Activated T-helper 17 cell treated with anti-CD3 and anti-CD28 coated beads, Interleukin-2, amount 50 U/mL, for 72 hours (primary cell): ENCODE results near the gene SHD. TPM values are rescaled to one million over a fixed set of nuclear protein-coding genes. Genes with fewer than 3 reads are reported as not detected.
"Not testable (repeated sequence)": the region's sequence is repeated elsewhere in the genome, so short reads cannot be mapped to it uniquely, and the experiment has no call there.

Source experiments
- ATAC-seq: fragments of 150-1000 bp; cut with Tn5 transposase; replicated peaks from 2 replicates; pipeline ENCODE4 v1.10.0; 2021; ENCODE audit warnings: mild to moderate bottlenecking, moderate library complexity
- H3K27ac Mint-ChIP-seq: one replicate; pipeline ENCODE4 v1.8.0; 2022; ENCODE audit warnings: mixed read lengths
- H3K27me3 Mint-ChIP-seq: one replicate; pipeline ENCODE4 v1.8.0; 2022; ENCODE audit warnings: mixed read lengths
- H3K36me3 Mint-ChIP-seq: one replicate; pipeline ENCODE4 v1.8.0; 2022; ENCODE audit warnings: low read depth, mild to moderate bottlenecking, mixed read lengths
- H3K4me1 Mint-ChIP-seq: one replicate; pipeline ENCODE4 v1.8.0; 2022; ENCODE audit warnings: mixed read lengths
- H3K4me3 Mint-ChIP-seq: one replicate; pipeline ENCODE4 v1.8.0; 2022; ENCODE audit warnings: mild to moderate bottlenecking, mixed read lengths
- H3K9me3 Mint-ChIP-seq: one replicate; pipeline ENCODE4 v1.8.0; 2022; ENCODE audit warnings: mixed read lengths
- total RNA-seq, 2 donors: library from RNA; stranded (reverse); gene quantifications; one replicate each; pipeline ENCODE4 v1.2.3, GENCODE V29; 2022

Gene SHD
- total RNA-seq, 2 donors from 2014 or later: not detected

DNA sequence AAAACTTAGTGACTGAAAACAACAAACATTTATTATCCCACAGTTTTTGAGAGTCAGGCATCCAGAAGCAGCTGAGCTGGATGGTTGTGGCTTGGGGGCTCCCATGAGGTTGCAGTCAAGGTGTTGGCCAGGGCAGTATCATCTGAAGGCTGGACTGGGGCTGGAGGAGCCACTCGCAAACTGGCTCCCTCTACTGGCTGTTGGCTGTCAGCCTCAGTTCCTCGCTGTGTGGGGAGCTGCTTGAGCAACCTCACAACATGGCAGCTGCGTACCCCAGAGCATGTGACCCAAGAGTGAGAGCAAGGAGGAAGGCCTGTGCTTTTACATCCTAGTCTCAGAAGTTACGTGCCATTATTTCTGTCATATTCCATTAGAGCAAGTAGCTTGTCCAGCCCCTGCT is 22.5 kb upstream of the SHD start:
- ATAC-seq: no peak
- Mint-ChIP-seq H3K36me3 (peaks cover 94% of the 10 kb centered on the region), H3K4me3 (no peak overlapping the region), H3K9me3 (no peaks in the 10 kb centered on the region), H3K27me3 (no peaks in the 10 kb centered on the region), H3K27ac (no peak overlapping the region), H3K4me1 (no peaks in the 10 kb centered on the region)

DNA sequence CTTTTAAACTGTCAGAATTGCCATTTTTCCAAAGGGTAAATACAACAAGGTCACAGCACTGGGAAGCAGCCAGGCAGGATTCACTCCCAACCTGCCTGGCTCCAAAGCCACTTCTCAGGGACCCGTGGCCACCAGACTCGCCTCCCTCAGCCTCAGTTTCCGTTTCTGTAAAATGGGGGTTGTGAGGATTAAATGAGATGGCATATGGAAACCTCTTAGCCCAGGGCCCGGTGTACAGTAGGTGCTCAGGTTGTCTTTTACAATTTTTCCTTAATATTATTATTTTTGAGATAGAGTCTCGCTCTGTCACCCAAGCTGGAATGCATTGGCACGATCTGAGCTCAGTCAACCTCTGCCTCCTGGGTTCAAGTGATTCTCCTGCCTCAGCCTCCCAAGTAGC is 22.0 kb upstream of the SHD start:
- no peak overlapping the region for H3K27ac Mint-ChIP-seq
- H3K9me3 Mint-ChIP-seq: no peaks in the 10 kb centered on the region
- H3K27me3 Mint-ChIP-seq: no peaks in the 10 kb centered on the region
- peaks cover 94% of the 10 kb centered on the region for H3K36me3 Mint-ChIP-seq
- H3K4me3 Mint-ChIP-seq: no peak overlapping the region
- ATAC-seq: no peak
- no peaks in the 10 kb centered on the region for H3K4me1 Mint-ChIP-seq

DNA sequence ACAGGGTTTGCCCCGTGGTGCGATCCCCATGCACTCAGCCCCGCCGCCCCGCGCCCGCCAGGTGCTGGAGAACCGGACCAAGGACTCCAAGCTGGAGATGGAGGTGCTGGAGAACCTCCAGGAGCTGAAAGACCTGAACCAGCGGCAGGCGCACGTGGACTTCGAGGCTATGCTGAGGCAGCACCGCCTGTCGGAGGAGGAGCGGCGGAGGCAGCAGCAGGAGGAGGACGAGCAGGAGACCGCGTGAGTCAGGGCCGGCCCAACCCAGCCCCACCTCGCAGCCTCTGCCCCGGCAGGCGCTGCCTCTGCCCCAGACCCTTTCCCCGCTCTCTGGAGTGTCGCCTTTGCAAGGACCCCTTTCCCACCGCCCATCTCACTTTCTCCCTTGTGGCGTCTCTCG is 20.9 kb upstream of the SHD start:
- Mint-ChIP-seq H3K9me3 (no peaks in the 10 kb centered on the region), H3K27ac (no peak overlapping the region), H3K4me3 (no peak overlapping the region), H3K36me3 (peaks cover 94% of the 10 kb centered on the region), H3K27me3 (no peaks in the 10 kb centered on the region), H3K4me1 (no peaks in the 10 kb centered on the region)
- ATAC-seq: no peak

DNA sequence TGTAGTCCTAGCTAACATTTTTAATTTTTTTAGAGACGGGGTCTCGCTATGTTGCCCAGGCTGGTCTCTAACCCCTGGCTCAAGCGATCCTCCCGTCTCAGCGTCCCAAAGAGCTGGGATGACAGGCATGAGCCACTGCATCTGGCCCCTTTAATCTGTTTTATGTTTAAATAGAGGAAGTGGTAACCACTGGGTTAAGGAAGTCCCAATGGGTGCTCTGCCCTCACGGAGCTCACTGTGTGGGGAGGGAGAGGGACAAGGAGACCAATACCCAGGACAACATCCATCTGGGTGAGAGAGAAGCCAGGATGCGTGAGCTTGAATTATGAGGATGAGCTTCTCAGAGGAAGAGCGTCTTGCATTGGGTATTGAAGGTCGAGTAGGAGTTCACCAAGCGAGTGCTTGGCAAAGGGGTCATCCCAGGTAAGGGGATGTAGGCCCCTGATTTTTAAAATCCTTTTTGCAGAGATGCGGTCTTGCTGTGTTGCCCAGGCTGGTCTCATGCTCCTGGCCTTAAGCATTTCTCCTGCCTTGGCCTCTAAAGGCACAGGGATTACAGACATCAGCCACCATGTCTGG is 18.4 kb upstream of the SHD start:
- Mint-ChIP-seq H3K4me3 (no peak overlapping the region), H3K27ac (peak overlapping the region; percentile 75), H3K27me3 (no peaks in the 10 kb centered on the region), H3K36me3 (peaks cover 94% of the 10 kb centered on the region), H3K4me1 (no peaks in the 10 kb centered on the region), H3K9me3 (no peaks in the 10 kb centered on the region)
- no peak for ATAC-seq

DNA sequence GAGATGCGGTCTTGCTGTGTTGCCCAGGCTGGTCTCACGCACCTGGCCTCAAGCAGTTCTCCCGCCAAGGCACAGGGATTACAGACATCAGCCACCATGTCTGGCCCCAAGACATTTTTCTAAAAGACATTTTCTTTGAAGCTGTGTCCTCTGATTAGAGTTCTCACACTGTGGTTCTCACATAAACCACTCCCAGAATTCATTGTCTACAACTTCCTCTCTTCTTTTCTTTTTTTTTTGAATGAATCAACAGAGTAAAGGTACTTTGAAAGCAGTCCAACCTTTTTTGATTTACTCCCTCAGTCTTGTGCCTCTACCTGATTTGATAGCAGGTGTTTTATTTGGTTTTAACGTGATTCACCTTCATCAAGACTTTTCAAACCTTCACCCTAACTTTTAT is 14.3 kb upstream of the SHD start:
- H3K36me3 Mint-ChIP-seq: peaks cover 97% of the 10 kb centered on the region
- peaks cover 6% of the 10 kb centered on the region for H3K4me1 Mint-ChIP-seq
- no peaks in the 10 kb centered on the region for H3K9me3 Mint-ChIP-seq
- no peak overlapping the region for H3K4me3 Mint-ChIP-seq
- ATAC-seq: no peak
- no peaks in the 10 kb centered on the region for H3K27me3 Mint-ChIP-seq
- H3K27ac Mint-ChIP-seq: peak overlapping the region; percentile 52

DNA sequence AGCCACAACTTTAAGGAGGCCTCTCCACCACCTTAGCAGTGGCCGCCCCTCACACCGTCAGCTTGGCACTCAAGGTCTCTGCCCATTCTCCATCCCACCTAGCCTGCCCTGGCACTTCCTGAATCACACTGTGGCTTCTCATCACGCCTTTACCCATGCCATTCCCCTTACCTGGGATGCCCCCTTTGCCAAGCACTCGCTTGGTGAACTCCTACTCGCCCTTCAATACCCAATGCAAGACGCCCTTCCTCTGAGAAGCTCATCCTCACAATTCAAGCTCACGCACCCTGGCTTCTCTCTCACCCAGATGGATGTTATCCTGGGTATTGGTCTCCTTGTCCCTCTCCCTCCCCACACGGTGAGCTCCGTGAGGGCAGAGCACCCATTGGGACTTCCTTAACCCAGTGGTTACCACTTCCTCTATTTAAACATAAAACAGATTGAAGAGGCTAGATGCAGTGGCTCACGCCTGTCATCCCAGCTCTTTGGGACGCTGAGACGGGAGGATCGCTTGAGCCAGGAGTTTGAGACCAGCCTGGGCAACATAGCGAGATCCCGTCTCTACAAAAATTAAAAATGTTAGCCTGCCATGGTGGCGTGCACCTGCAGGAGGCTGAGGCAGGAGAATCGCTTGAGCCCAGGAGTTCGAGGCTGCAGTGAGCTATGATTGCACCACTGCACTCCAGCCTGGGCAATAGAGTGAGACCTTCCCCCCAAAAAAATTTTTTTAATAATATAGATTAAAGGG is 12.6 kb upstream of the SHD start:
- ATAC-seq: no peak
- Mint-ChIP-seq H3K9me3 (no peaks in the 10 kb centered on the region), H3K27me3 (no peaks in the 10 kb centered on the region), H3K4me1 (peaks cover 6% of the 10 kb centered on the region), H3K36me3 (peaks cover 92% of the 10 kb centered on the region), H3K27ac (no peak overlapping the region), H3K4me3 (no peak overlapping the region)

DNA sequence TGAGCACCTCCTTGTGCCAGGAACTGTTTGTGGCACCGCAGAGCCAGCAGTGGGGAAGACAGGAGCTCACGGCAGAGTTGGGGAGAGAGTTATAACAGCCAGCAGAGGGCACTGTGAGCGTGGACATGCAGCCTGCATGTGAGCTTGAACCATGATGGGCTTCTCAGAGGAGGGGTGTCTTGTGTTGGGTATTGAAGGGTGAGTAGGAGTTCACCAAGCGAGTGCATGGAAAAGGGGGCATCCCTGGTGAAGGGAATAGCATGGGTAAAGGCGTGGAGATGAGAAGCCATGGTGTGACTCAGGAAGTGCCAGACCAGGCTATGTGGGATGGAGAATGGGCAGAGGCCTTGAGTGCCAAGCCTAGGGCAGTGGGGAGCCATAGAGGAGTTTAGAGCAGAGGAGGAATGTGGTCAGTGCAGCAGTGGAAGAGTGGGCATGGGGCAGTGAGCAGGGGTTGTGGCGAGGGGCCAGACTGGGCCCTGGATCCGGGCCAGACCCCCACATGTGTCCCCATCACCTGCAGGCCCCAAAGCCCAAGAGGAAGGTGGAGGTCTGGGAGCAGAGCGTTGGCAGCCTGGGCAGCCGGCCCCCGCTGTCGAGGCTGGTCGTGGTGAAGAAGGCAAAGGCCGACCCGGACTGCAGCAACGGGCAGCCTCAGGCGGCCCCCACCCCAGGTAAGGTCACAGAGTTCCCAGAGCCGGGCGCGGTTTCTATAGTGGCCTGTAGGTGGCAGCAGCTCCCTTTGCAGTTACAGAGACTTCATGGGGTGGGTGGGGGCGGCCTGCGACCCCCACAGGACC is 11.8 kb upstream of the SHD start:
- Mint-ChIP-seq H3K36me3 (peaks cover 88% of the 10 kb centered on the region), H3K27ac (no peak overlapping the region)
- ATAC-seq: peak; percentile 79

DNA sequence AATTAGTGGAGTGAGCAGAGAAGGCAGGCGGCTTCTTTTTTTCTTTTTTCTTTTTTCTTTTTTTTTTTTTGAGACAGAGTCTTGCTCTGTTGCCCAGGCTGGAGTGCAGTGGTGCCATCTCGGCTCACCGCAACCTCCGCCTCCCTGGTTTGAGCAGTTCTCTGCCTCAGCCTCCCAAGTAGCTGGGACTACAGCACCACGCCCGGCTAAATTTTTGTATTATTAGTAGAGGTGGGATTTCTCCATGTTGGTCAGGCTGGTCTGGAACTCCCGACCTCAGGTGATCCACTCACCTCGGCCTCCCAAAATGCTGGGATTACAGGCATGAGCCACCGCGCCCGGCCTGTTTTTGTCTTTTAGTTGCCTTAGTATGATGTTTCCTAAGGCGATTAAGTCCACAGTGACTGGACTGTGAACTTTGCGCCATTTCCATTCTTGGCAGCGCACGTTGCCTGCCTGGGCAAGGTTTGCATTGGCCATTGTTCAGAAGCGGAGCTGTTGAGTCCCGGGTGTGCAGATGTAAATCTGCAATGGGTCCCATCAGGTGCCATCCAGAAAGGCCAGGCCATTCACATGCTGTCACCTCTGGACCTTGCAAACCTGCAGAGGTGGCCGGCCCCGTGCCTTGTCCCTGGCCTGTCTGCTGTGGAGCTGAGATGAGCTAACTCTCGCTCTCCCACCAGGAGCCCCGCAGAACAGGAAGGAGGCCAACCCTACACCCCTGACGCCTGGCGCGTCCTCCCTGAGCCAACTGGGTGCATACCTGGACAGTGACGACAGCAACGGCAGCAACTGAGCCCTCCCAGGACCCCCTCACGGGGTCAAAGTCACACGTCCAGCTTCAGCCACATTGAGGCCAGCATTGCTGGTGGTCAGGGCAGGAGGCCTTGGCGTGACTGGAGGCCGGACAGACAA is 10.9 kb upstream of the SHD start:
- Mint-ChIP-seq H3K4me3 (no peak overlapping the region), H3K27ac (no peak overlapping the region), H3K27me3 (no peaks in the 10 kb centered on the region), H3K4me1 (peaks cover 6% of the 10 kb centered on the region), H3K9me3 (no peaks in the 10 kb centered on the region), H3K36me3 (peaks cover 80% of the 10 kb centered on the region)
- ATAC-seq: no peak

More for the DNA sequence above, 11.8 kb upstream of the SHD start:
- Mint-ChIP-seq H3K27me3 (no peaks in the 10 kb centered on the region), H3K4me1 (peaks cover 6% of the 10 kb centered on the region), H3K4me3 (no peak overlapping the region), H3K9me3 (no peaks in the 10 kb centered on the region)

DNA sequence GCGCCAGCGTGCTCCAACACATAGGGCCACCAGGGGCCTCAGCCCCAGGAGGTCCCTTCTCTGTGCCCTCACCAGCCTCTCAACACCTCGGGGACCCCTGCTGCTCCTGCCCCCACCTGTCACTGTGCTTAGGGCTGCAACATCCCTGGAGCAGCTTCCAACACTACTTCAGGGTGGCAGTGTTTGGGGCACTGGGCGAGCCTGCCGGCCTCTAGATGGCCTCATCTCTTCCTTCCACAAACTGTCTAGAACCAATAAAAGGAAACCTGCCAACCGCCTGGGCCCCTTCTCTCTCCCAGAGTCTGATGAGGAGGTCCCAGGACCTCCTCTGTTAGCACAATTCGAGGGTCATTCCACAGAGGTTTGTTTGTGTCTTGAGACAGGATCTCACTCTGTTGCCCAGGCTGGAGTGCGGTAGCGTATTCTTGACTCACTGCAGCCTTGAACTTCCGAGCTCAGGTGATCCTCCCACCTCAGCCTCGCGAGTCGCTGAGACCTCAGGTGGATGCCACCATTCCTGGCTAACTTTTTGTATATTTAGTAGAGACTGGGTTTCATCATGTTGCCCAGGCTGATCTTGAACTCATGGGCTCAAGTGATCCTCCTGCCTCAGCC is 10.1 kb upstream of the SHD start:
- no peaks in the 10 kb centered on the region for H3K9me3 Mint-ChIP-seq
- H3K27ac Mint-ChIP-seq: no peak overlapping the region
- no peak for ATAC-seq
- peaks cover 6% of the 10 kb centered on the region for H3K4me1 Mint-ChIP-seq
- no peaks in the 10 kb centered on the region for H3K27me3 Mint-ChIP-seq
- H3K4me3 Mint-ChIP-seq: no peak overlapping the region
- peaks cover 72% of the 10 kb centered on the region for H3K36me3 Mint-ChIP-seq

DNA sequence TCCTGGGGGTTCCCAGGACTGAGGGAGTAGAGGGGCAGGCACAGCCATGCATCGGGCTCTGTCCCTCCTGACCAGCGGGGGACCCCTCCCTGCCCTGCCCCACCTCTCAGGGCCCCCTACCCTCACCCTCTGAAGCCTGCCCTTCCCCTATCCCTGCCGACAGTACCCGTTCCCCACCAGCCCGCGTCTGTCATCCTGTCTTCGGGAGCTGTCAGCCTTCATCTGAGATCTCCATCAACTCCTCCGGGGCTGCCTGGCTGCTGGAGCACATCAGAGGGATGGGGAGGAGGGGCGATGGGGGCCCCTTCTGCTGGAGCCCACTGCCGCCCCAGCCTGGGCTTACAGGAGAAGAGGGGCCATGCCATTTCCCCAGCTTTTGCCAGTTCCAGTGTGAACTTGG is 6.2 kb upstream of the SHD start:
- no peak for ATAC-seq
- Mint-ChIP-seq H3K4me3 (no peak overlapping the region), H3K27ac (no peak overlapping the region), H3K36me3 (peaks cover 32% of the 10 kb centered on the region), H3K27me3 (no peaks in the 10 kb centered on the region), H3K9me3 (no peaks in the 10 kb centered on the region), H3K4me1 (no peaks in the 10 kb centered on the region)

DNA sequence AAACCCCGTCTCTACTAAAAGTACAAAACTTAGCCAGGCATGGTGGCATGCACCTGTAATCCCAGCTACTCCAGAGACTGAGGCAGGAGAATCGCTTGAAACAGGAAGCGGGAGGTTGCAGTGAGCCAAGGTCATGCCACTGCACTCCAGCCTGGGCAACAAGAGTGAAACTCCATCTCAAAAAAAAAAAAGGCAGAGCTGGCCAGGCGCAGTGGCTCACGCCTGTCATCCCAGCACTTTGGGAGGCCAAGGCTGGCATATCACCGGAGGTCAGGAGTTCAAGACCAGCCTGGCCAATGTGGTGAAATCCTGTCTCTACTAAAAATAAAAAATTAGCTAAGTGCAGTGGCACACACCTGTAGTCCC is 4.8 kb upstream of the SHD start:
- not testable (repeated sequence) for H3K27me3 Mint-ChIP-seq, ATAC-seq, H3K4me1 Mint-ChIP-seq, H3K9me3 Mint-ChIP-seq, H3K27ac Mint-ChIP-seq, H3K4me3 Mint-ChIP-seq
- peaks cover 18% of the 10 kb centered on the region for H3K36me3 Mint-ChIP-seq

DNA sequence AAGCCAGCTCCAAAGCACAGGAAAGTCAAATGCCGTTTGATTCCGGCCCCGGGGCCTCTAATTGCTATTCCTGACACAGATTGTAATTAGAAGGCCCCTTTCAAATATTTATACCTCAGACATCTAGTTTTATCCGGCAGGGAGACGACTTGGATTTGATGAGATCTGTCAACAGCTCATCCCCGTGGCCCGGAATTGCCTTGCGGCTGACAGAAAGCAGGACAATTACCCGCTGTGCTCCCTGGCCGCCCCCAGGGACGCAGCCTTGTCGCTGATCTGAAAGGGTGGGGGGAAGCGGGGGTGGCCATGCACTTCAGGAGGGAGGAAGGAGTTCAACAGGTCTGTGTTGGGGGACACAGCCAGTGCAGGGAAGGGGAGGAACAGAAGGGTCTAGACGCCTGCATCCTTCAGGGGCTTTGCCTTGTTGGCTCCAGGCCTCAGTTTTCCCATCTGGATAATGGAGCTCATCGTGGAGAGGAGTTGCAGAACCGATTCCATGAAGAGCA is 1.8 kb upstream of the SHD start:
- no peak for ATAC-seq
- Mint-ChIP-seq H3K9me3 (no peaks in the 10 kb centered on the region), H3K27ac (no peak overlapping the region), H3K4me1 (no peaks in the 10 kb centered on the region), H3K4me3 (no peak overlapping the region), H3K27me3 (peaks cover 8% of the 10 kb centered on the region), H3K36me3 (no peaks in the 10 kb centered on the region)

DNA sequence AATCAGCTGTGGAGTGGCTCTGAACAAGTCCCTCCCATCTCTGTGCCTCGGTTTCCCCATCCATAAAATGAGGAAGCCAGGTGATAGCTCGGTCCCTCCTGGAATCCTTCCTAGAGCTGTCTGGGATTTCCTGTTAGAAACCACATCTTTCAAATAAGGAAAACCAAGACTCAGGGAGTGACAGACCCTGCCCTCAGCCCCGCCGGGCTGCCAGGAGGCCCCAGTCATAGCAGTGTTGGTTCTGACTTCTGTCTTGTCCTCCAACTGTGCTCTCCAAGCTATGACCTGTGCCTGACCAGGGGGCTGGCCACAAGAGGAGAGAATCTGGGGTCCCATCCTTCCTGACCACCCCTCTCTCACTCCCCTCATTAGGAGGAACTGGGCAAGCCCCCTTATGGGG is 1.1 kb upstream of the SHD start:
- Mint-ChIP-seq H3K27ac (no peak overlapping the region), H3K9me3 (no peaks in the 10 kb centered on the region), H3K27me3 (peaks cover 8% of the 10 kb centered on the region), H3K4me3 (no peak overlapping the region), H3K4me1 (no peaks in the 10 kb centered on the region), H3K36me3 (no peaks in the 10 kb centered on the region)
- ATAC-seq: no peak

DNA sequence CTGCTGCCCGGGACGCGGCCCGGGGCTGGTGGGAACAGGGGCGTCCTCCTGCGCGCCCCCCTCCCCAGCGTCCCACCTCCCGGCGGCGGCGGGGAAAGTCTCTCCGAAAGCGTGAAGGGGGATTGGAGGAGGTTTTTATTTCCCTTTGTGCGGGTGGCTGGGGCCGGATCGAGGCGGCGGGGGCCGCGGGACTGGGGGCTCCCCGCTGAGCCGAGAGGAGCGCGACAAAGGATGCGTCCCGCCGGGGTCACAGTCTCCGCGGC is 132 bp downstream of the SHD start:
- H3K27me3 Mint-ChIP-seq: peaks cover 8% of the 10 kb centered on the region
- no peaks in the 10 kb centered on the region for H3K36me3 Mint-ChIP-seq
- no peak for ATAC-seq
- no peak overlapping the region for H3K27ac Mint-ChIP-seq
- H3K9me3 Mint-ChIP-seq: no peaks in the 10 kb centered on the region
- no peak overlapping the region for H3K4me3 Mint-ChIP-seq
- no peaks in the 10 kb centered on the region for H3K4me1 Mint-ChIP-seq
